GM19324 (cell line): ENCODE data around the gene DNTT.

Source experiments
- ATAC-seq: cut with Tn5 transposase; IDR thresholded peaks from one replicate; pipeline ENCODE4 v1.9.1; 2021; ENCODE audit warnings: mild to moderate bottlenecking, moderate library complexity; ENCODE audit not compliant: unreplicated experiment, low FRiP score

The DNTT gene

DNA sequence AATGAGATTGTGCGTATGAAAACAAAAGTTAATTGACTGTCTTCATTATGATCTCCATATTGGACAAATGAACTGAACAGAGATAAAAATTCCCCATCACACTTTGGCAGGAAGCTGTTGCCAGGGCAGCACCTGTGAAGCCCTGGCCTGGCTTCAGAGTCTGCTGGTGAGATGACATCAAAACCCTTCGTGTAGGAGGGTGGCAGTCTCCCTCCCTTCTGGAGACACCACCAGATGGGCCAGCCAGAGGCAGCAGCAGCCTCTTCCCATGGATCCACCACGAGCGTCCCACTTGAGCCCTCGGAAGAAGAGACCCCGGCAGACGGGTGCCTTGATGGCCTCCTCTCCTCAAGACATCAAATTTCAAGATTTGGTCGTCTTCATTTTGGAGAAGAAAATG lies at the start of gene DNTT:
Gene DNTT (plus strand): TSS at position 205 of the 400 bp plus-strand sequence. CDS start 64 bp downstream, at position 269.
- ATAC-seq, result no peak

DNA sequence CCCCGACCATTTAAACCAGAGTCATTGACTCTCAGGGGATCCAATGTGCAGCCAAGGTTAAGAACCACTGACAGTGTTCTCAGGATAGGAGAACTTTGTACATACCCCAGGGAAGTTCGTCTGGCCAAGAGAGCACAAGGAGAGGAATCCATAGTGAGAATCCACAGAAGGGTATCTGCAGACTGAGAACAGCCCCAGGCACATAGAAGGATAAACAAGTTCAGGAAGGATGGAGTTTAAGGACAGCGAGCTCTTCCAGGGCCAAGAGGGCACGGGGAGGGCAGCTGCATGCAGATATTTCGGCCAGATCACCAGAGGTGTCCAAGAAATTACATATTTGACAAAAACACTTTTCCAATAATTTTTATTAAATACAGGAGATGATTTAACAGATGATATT lies 49.3 kb upstream of the DNTT start:
- no peak for ATAC-seq

DNA sequence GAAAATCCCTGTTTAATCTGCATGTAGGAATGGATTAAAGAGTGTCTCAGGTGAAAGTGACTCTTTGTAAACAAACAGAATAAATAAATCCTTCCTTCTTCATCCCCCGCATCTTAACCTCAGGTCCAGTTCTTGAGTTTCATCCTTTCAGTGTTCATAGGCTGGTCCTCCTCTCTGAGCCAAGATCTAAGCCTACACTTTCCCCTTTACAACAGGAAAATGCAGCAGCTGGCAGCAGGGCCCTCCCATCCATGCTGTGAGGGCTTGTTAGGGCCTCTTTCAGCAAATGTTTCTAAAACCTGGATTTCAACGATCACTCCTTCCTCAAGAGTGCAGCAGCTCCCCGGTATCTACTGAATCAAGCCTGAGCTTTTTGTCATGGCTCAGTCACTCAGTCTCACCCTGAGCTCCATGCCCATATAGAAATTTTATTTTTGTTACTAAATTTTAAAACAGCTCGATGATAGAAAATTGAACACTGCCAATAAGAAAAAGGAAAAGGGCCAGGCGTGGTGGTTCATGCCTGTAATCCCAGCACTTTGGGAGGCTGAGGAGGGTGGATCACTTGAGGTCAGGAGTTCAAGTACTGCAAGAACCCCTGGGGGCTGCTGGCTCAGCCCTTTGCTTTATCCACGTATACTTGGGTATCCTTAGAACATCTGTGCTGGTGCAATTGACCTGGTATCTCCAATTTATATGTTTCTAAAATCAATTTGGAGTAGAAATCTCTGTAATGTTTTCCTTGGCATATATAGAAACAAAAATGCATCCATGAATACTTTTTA lies 48.5 kb upstream of the DNTT start:
- ATAC-seq, result no peak

DNA sequence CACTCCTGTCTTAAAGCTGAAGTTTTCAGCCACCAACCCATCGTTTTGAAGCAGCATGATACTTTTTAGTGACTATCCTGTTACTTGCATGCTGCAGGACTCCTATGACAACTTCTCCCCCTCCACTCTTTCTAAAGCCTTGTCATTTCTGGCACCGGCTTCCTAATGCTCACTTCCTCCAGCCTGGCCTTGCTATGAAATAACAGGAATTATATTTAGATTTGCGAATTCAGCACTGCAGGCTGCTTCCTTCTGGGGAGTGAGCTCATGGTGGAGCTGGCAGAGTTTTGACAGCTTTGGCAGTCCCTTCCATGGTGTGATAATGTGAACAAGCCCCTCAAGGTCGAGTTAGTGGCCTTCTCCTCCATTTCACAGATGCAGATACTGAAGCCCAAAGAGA lies 46.3 kb upstream of the DNTT start:
- ATAC-seq, result no peak

DNA sequence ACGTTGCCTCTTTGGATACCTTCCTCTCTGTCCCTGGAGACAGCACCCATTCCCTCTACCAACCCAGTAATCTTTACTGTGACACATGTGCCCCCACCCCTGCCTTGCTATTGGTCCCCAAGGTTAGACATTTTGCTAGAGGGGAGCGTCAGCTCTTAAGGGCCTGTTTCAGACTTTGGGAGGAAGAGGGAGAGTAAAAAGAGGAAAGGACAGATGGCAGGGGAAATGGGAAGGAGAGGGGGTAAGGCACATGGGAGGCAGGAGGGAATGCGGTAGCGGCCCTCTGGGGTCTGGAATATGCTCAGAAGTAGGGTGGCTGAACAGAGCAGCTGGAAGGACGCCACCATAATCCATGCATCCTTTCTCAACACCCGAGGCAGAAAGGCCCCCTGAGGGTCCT lies 45.1 kb upstream of the DNTT start:
- no peak for ATAC-seq

DNA sequence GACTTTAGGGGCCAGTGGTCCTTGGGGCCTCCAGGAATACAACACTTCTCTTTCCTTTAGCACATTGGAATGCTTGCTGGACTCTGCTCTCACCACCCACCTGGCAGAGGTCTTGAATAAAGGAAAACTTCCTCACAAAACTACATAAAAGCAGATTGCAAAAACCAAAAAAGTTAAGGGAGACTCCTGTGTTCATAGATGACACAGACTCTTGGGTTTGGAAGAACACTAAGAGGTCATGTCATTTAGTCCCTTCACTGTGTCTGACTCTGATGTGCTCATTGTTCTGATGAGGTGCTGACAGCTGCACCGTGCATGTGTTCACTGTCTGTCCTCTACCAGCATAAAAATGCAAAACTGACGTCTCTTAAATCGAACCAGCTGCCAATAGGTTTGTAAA lies 44.2 kb upstream of the DNTT start:
- ATAC-seq, result no peak

DNA sequence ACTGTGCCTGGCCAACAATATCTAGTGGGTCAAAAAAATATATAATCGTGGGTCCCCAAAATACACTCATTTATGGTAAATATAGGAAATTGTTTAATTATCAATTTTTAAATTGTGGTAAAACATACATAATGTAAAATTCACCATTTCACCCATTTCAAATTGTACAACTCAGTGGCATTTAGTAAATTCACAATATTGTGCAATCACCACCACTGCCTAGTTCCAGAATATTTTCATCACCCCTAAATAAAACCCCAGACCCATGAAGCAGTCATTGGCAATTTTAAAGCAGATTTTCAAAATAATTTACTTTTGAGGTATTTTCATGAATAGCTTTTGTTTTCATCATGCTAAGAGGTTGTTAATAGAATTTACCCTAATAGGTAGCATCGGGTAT lies 43.1 kb upstream of the DNTT start:
- ATAC-seq, result no peak

DNA sequence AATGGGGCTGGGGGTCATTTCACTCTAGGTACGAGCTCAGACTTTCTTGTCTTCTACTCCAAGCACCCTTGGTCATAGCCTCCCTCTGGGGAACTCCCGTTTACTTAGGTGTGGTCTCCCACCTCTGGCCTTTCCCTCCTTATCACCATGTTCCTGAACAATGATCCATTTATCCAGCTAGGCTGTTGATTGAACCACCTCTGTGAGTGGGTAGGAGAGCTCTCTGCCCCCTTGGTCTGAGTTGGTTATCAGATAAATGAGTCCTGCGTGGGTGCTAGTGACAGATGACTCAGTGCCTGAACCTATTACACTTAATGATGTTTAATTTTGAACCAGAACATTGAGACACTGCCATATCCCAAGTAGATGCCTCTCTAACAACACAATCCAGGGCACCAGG lies 42.3 kb upstream of the DNTT start:
- ATAC-seq, result no peak

DNA sequence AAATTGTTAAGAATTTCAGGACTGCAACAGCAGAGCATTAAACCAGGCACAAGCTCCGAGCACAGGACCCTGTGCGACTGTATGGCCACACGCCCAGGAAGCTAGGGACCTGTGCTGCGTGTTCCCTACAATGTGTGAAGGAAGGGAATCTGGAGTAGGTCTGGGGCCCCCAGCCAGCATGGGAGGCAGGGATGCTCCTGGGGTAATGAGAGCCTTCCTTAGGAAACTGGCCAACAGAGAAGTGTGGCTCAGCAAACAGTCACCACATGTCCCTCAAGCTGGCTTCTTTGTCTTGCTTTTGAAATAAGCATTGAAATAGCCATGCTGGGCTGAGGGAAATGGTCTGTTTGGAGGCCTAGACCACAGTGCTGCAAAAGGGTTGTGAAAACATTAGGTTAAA lies 41.1 kb upstream of the DNTT start:
- no peak for ATAC-seq

DNA sequence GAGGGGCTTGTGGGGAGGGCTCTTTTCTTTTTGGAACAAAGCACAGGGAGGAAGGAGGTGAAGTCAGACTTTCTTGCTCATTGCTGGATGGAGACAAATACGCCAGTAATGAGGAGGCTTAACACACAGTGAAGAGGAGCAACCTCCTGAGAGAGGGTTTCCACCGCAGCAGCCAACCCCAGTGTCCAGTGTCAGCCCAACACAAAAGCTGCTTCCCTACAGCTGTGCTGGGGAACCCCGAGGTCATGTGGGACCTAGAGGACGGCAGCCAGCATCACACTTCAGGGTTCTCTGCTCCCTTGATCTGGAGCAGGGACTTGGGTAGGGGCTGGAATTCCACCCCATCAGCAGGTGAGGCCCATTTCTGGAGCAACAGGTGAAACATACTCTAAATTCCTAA lies 40.6 kb upstream of the DNTT start:
- ATAC-seq, result no peak

DNA sequence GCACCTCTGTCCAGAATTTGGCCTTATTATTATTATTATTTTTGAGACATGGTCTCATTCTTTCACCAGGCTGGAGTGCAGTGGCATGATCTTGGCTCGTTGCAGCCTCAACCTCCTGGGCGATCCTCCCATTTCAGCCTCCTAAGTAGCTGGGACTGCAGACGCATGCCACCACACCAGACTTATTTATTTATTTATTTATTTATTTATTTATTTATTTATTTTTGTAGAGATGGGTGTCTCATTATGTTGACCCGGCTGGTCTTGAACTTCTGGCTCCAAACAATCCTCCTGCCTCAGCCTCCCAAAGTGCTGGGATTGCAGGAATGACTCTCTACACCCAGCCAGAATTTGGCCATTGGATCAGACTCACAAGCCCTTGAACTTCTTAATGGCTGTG lies 39.3 kb upstream of the DNTT start:
- no peak for ATAC-seq

DNA sequence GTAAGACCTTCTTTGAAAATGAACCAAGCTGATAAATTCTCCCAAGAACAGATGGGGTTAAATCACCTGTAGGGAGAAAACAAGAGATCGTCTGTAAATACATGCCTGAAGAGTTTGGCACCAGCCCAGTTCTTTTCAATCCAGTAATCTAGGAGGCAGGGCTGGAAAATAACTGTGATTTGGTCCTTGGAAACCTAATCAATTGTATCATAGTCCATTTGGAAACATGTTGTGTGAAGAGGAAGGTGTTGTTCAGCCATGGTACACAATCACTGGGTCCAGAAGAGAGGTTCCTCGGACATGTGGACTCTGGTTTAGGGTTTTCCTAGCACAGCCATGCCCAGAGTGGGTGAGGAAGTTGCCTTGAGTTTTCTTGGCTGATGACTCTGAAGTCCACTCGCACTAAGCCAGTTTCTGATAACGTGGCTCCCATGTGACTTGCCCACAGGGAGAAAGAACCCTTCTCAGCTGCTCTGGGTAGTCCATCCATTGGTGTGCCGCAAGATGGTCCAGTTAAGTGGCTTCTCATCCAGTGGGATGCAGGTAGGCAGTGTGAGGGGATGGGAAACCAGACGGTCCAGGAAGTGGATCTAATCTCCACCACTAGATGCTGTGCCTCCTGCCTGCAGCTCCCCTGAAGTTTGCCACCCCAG lies 38.0 kb upstream of the DNTT start:
- no peak for ATAC-seq

DNA sequence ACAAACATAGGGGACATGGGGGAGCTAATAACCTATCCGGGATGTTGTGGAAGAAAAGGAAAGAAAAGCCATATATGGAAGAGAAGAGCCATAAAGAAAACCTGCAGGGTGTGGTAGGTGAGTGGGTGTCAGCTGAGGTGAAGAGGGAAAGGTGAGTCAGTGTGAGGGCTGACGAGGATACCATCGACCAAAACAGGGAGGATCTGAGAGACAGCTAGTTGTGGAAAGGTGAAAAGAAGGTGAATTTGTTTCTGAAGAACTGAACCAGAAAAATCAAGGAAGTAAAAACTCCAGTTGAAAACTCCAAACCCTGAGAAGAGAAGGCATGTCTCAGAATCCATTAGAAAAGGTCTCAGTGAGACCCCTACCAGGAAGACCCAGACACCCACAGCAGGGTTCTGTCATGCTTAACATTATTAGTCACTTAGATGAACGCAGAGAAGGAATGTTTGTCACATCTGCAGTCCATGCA lies 37.0 kb upstream of the DNTT start:
- ATAC-seq, result no peak

DNA sequence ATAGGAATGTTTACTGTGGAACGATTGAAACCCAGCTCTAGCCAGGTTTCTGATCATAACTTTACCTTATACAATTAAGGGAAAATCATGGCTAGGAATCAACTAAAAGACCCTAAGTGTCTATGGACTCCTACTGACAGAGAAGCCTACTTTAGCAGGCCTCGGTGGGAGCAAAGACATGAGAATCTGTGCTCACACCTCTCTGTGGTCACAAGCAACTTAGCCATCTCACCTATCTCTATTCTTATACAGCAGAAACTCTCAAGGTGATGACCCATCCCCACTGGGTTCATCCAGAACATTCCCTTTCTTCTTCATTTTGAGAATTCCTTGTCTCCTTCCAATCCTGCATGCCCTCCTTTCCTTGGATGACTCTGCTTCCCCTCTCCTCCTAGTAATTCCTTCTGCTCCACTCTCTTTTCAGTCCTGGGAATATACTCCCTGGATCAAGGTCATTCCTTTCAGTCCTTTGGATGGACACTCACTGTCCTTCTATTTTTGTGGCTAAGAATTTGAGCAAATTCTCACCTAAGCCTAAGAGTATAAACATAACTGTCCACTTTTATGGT lies 35.8 kb upstream of the DNTT start:
- ATAC-seq, result no peak

DNA sequence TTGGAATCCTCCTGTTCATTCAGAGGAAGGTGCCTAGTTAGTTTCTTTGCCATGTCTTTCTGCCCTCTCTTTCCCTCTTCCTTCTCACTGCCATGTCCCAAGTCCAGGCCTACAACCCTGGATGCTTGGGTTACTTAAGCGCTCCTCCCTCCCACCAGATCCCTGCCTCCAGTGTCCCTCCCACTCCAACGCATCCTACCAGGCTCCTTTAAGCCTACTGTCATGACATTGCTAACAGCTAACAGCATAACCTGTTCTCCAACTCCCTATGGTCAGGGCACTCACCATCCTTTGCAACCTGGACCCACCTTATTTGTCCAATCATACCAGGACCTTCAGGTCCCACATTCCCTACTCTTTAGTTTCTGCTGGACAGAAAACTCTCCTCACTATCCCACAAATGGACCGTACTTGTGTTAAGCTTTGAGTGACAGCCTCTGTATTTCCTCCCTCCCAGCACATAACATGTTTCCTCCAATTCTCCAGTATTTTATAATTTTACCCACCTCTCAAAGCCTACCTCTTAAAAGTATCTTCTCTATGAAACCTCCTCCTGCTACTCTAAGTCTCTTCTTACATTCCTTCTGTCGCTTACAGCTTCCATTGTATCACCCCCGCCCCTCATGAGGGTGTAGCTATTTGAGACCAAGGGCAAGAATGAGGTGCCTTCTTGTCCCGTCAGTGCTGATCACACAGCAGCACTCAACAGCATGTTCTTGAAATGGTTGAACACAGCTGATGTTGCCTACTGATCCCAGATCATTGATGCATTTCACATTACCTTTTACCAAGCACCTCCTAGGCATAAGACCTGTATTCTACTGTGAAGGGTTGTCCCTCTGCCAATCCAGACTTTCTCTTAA lies 34.6 kb upstream of the DNTT start:
- no peak for ATAC-seq

DNA sequence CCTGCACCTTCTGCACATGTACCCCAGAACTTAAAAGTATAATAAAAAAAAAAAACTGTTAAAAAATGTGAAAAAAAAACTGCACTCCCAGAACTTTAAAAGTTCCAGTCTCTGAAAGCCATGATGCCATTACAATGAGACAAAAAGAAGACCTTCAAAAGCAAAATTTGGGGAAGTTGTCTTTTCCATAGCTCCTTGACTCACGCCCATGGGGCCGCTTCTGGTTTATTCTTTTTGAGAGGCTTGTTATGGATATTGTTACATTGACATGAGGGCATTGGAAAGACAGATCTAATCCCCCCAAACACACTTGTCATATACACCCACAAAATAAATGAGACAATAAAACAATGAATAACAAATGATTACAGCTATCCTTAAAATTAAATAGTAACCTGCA lies 33.7 kb upstream of the DNTT start:
- no peak for ATAC-seq

DNA sequence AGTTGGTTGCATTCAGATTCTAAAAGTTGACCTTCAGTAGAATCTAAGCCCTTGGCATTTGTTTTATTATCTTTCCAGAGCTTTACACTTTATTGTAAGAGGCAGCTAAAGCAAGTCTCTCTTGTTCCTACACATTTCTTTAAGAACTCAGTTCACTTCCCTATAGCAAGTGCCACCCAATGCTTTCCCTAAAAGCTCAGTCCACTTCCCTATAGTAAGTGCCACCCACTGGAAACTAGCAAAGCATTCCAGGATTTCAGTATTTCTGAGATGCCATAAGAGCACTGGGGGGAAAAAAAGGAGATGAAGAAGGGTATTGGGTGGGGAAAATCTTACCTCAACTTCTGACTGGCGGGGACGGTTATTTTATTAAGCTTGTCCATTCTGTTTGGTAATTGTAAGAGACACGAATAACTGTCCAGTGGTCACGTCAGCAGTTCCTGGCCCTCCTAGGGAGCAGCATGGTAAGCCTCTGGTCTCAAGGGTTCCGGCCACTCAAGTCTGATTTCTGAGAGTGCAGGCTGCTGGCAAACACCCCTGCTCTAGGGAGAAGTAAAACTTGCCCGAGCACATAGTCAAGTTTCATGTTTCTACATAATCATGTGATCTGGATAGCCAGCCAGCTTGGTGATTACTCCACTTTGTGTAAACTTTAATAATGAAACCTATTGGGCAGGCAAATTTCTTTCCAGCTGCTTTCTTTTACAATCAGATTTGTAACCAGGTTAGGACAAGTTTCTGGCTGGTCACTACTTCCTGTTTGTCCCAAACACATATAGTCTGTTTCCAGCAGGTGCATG lies 33.0 kb upstream of the DNTT start, which contains the start of gene BLNK:
Gene BLNK (minus strand): TSS at position 554 of the 800 bp plus-strand sequence. CDS start 171 bp downstream, at position 383.
- ATAC-seq, result peak; percentile 61

DNA sequence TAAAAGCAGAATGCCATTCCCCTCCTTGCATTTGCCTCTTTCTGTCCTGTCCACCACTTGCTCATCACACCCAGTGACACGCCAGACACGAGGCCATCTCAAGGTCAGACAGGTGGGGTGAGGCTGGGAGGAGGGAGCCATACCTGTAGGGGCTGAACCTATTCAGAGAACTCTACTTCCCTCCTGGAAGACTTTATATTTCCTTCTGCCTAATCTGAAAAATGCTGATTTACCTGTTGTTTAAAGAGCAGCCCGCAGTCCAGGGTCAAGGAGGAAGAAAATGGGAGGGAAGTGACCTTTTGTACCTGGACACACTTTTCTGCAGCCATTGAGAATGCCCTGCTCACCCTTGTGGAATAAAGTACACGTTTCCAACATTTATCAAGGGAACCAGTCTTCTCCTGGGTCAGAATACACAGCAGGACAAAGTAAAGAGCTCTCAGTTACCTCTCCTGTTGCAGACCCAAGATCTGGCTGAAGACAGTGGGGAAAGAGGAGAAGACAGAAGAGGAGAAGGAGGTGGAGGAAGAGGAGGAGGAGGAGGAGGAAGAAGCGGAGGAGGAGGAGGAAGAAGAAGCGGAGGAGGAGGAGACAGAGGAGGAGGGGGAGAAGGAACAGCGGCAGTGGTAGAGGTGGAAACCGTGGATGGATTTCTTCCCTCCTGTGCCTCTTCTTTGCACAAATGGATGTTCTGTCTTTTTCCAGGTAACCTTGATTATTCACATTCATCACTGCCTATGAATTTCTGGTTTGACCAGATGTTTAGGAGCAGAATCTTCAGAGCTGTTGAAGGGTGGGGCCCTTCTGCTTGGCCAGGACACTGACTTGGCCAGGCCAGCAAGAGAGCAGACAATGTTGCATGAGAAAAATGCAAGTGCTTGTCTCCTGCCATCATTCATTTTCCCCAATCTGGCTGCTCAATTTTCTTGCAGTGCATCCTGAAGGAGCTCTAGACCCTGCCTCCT lies 31.6 kb upstream of the DNTT start:
- no peak for ATAC-seq
